HCT116 (cell line): ENCODE data around the gene SHROOM1.

ENCODE experiments used
- EZH2 ChIP-seq: fragments of 200-600 bp; sonication (generic); IDR thresholded peaks from 2 replicates; pipeline ENCODE4 v1.6.1; 2017; ENCODE audit warnings: antibody characterized with exemption, mixed run types
- TF ChIP-seq, protein P1 (sequence below), 3 experiments: fragments of 200-600 bp in 1 of 3; sonication (generic) in 1 of 3; IDR thresholded peaks in 2 of 3; conservative IDR thresholded peaks in 1 of 3; 2 replicates each; pipeline ENCODE4 v1.5.1; 2012 to 2017; ENCODE audit warnings: low read depth in 2 of 3, low read length in 2 of 3, antibody characterized with exemption in 1 of 3, borderline replicate concordance in 1 of 3, control low read depth in 1 of 3, mild to moderate bottlenecking in 1 of 3, mixed read lengths in 1 of 3, mixed run types in 1 of 3, moderate library complexity in 1 of 3; ENCODE audit not compliant: insufficient read depth in 1 of 3

GRCh38 chr5:132812123-132812765 is 18.2 kb downstream of the SHROOM1 start:
- TF ChIP-seq, protein P1, sequence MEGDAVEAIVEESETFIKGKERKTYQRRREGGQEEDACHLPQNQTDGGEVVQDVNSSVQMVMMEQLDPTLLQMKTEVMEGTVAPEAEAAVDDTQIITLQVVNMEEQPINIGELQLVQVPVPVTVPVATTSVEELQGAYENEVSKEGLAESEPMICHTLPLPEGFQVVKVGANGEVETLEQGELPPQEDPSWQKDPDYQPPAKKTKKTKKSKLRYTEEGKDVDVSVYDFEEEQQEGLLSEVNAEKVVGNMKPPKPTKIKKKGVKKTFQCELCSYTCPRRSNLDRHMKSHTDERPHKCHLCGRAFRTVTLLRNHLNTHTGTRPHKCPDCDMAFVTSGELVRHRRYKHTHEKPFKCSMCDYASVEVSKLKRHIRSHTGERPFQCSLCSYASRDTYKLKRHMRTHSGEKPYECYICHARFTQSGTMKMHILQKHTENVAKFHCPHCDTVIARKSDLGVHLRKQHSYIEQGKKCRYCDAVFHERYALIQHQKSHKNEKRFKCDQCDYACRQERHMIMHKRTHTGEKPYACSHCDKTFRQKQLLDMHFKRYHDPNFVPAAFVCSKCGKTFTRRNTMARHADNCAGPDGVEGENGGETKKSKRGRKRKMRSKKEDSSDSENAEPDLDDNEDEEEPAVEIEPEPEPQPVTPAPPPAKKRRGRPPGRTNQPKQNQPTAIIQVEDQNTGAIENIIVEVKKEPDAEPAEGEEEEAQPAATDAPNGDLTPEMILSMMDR (IDR thresholded peaks at IDR 0.05 in 2 of 3, conservative IDR thresholded peaks at IDR 0.05 in 1 of 3; ENCODE audit: borderline replicate concordance in 1 of 3, insufficient read depth in 1 of 3, low read depth in 2 of 3, low read length in 2 of 3): no peak
- TF ChIP-seq EZH2: no peak
